ENCODE data around the gene BOD1L2. TPM values are rescaled to one million over a fixed set of nuclear protein-coding genes. Genes with fewer than 3 reads are reported as not detected.

The BOD1L2 gene
- total RNA-seq, 2 donors from 2014 or later = not detected

DNA sequence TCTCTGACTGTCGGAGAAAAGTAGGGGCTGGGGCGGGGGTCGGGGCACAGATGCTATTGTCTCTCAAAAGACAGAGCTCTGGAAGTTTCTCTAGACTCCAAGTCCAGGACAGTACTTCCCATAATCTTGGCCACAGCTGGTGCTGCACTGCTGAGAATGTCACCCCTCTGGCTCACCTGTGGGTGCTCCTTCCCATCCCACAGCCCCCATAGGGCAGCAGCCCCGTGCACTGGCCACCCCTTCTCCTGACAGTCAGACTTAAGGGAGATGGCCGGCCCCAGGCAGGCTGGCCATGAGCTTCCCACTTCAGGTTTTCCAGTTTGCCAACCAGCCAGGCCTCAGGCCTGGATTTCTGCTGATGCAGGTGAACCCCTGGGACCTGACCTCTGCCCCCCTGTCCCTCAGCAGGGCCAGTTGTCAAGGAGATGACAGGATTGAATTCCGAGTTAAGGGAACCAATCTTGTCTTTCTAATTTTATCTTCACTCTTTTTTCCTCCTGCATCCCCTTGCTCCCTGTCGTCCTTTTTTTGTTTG, 30.2 kb upstream of the BOD1L2 start:
- no peaks in the 10 kb centered on the region for H3K4me1 ChIP-seq
- DNase-seq = no peak
- 34 to 53% methylated on average over 6 to 7 of the region's 7 CpGs for WGBS, 2 donors
- no peak overlapping the region for H3K4me3 ChIP-seq
- no peak for TF ChIP-seq POLR2A (IDR thresholded peaks at IDR 0.05)
- TF ChIP-seq, protein P1, sequence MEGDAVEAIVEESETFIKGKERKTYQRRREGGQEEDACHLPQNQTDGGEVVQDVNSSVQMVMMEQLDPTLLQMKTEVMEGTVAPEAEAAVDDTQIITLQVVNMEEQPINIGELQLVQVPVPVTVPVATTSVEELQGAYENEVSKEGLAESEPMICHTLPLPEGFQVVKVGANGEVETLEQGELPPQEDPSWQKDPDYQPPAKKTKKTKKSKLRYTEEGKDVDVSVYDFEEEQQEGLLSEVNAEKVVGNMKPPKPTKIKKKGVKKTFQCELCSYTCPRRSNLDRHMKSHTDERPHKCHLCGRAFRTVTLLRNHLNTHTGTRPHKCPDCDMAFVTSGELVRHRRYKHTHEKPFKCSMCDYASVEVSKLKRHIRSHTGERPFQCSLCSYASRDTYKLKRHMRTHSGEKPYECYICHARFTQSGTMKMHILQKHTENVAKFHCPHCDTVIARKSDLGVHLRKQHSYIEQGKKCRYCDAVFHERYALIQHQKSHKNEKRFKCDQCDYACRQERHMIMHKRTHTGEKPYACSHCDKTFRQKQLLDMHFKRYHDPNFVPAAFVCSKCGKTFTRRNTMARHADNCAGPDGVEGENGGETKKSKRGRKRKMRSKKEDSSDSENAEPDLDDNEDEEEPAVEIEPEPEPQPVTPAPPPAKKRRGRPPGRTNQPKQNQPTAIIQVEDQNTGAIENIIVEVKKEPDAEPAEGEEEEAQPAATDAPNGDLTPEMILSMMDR (IDR thresholded peaks at IDR 0.05) = no peak
- ATAC-seq = no peak
- no peak overlapping the region for H3K27ac ChIP-seq
- intact Hi-C loops (cut with DNase I) = no loop called here
- no peaks in the 10 kb centered on the region for H3K36me3 ChIP-seq (replicated peaks in 1 of 2; ENCODE audit: insufficient read depth in 1 of 2, low read depth in 2 of 2)
- H3K9me3 ChIP-seq = no peaks in the 10 kb centered on the region
- no peaks in the 10 kb centered on the region for H3K27me3 ChIP-seq

DNA sequence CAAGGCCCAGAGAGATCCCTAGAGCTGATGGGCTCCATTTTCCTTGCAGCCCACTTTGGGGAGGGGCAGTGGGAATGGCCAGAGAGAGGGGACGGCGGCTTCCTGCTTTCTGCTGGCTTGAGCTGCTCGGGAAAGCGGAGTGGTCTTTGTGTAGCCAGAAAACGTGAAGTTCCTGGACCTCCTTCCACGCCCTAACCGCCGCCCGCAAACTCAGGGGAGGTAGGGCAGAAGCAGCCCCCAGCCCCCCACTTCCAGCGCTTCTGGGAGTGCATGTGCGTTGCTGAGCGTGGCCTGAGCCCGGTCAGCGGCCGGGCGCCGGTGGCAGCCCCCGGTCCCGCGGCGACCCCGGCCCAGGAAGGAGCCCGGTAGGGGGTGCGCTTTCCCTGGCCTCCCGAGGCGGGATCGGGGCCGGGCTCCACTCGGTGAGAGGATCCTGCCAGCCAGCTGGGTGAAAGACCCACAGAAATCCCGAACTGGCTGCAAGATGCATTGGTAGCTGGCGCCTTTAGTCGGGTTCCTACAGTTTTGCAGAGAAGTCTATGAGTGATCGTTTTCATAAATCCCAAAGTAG, 25.3 kb upstream of the BOD1L2 start:
- Histone ChIP-seq H3K4me3 (no peak overlapping the region), H3K36me3 (replicated peaks in 1 of 2; ENCODE audit: insufficient read depth in 1 of 2, low read depth in 2 of 2) (no peaks in the 10 kb centered on the region), H3K27me3 (peaks cover 0 to 5% of the 10 kb centered on the region in 2 donors), H3K4me1 (no peaks in the 10 kb centered on the region), H3K9me3 (no peaks in the 10 kb centered on the region), H3K27ac (no peak overlapping the region)
- TF ChIP-seq, protein P1 (IDR thresholded peaks at IDR 0.05) = no peak
- TF ChIP-seq POLR2A (IDR thresholded peaks at IDR 0.05) = no peak
- intact Hi-C loops (cut with DNase I) = no loop called here
- DNase-seq (no peak), ATAC-seq (no peak)
- 11 to 26% methylated on average over 28 to 32 of the region's 33 CpGs for WGBS, 2 donors

DNA sequence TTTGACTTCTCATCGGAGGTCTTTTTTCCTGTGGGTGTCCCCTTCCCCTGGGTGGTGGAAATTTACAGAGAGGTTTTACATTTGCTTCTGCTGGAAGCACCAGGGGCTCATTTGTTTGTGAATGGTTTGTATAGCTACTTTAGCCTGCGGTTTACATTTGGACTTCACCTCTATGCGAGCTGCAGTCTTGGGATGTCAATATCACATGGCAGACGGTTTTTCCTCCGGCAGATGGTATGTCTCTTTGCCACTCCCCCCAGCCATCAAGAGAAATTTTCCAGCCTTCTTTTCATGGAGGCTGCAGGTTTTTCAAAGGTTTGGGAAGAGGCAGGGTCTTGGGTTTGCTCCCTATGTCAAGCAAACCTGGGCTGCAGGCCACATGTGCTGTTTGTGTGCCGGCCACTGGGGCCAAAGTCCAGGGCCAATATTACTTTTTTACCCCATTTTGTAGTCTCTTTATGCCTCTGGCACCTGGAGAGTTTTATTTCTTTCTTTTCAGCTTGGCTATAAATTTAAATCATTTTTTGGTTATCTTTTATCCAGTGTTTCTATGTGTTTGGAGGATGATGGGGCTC, 23.9 kb upstream of the BOD1L2 start:
- Histone ChIP-seq H3K4me3 (no peak overlapping the region), H3K27me3 (peaks cover 0 to 5% of the 10 kb centered on the region in 2 donors), H3K27ac (no peak overlapping the region), H3K4me1 (no peaks in the 10 kb centered on the region), H3K9me3 (no peaks in the 10 kb centered on the region), H3K36me3 (replicated peaks in 1 of 2; ENCODE audit: insufficient read depth in 1 of 2, low read depth in 2 of 2) (no peaks in the 10 kb centered on the region)
- WGBS, 2 donors = 22 to 46% methylated on average over 6 of the region's 6 CpGs
- intact Hi-C loops (cut with DNase I) = no loop called here
- ATAC-seq (no peak), DNase-seq (no peak)
- no peak for TF ChIP-seq POLR2A (IDR thresholded peaks at IDR 0.05)
- TF ChIP-seq, protein P1 (IDR thresholded peaks at IDR 0.05) = no peak

DNA sequence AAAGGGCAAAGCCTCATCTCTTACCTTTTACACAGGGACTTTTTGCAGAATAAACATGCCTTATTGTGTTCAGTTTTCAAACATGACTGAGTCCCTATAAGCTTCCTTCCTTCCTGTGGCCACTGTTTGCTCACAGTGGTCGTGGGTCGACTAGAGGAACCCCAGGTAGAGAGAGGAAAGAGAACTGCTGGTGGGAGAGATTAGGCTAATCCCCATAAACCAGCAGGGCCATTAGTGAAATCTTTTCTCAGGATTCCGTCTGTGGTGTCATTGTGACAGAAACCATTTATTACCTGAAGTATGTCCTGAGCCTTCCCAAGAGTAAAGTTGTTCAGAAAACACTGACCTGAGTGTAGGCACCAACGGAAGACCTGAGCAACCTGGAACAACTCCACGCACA, 21.3 kb upstream of the BOD1L2 start:
- 32 to 45% methylated on average over 5 of the region's 5 CpGs for WGBS, 2 donors
- Histone ChIP-seq H3K9me3 (no peaks in the 10 kb centered on the region), H3K4me3 (no peak overlapping the region), H3K36me3 (replicated peaks in 1 of 2; ENCODE audit: insufficient read depth in 1 of 2, low read depth in 2 of 2) (no peaks in the 10 kb centered on the region), H3K27ac (no peak overlapping the region), H3K27me3 (peaks cover 0 to 5% of the 10 kb centered on the region in 2 donors), H3K4me1 (no peaks in the 10 kb centered on the region)
- TF ChIP-seq, protein P1 (IDR thresholded peaks at IDR 0.05) = no peak
- no peak for TF ChIP-seq POLR2A (IDR thresholded peaks at IDR 0.05)
- DNase-seq (no peak), ATAC-seq (no peak)
- intact Hi-C loops (cut with DNase I) = no loop called here

Measured in body of pancreas (tissue), 4 donors.